HG03280 (cell line): ENCODE results near the gene CFTR.
"Not testable (repeated sequence)": the region's sequence is repeated elsewhere in the genome, so short reads cannot be mapped to it uniquely, and the experiment has no call there.

Experiments
- ATAC-seq: cut with Tn5 transposase; IDR thresholded peaks from one replicate; pipeline ENCODE4 v1.9.1; 2021; ENCODE audit warnings: mild to moderate bottlenecking, moderate library complexity; ENCODE audit not compliant: unreplicated experiment

The CFTR gene

DNA sequence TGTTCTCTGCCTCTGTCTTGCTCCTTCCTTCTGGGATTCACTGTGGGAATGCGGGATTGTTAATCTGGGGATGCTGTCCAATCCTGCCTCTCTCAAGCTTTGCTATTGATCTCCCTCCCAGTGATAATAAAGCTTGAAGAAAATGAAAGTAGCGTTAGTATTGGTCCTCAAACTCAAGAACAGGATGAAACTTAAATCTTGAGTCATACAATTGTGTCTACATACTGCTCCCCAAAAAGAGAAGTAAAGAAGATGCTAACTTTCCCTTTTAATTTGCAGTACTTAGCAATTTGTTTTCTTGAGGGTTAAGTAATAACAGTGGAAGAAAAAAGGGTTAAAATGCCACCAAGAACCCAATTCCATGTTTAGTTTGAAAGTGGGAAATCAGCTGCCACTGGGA lies 13.6 kb downstream of the CFTR start:
- ATAC-seq, result no peak

DNA sequence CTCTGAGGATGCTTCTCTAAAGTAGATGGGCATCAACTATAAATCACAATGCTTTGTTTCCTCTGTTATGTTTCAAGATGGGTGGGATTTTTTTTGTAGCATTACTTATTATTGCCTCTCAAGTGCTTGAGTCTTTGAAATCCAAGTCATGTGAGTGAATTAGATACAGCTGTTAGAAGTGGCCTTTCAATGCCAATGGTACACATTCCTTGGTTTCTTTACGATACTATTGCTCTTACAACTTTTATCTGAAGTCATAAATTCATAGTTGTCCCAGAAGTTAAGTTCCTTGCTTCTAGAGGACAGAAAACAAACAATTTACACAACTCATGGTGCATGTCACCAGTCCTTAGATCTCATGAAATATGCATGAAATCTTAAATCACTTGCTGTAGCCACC lies 15.5 kb downstream of the CFTR start:
- ATAC-seq, result no peak

DNA sequence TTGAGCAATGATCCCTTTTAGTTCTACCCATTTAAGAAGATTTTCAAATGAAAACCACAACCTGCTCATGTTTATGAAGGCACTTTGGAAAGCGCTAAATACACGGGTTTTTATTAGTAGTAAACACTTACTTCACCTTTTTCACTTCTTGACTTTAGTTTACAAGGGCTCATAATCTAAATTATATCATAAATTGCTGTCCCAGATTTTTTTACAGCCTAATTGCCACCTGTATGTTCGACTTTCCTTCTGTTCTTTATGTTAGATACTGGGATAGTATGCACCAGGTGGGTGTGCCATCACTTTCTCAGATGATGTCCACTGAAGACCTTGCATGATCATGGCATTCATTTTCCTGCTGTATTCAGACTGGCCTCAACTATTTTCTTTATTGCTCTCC lies 22.5 kb downstream of the CFTR start:
- ATAC-seq, result no peak

DNA sequence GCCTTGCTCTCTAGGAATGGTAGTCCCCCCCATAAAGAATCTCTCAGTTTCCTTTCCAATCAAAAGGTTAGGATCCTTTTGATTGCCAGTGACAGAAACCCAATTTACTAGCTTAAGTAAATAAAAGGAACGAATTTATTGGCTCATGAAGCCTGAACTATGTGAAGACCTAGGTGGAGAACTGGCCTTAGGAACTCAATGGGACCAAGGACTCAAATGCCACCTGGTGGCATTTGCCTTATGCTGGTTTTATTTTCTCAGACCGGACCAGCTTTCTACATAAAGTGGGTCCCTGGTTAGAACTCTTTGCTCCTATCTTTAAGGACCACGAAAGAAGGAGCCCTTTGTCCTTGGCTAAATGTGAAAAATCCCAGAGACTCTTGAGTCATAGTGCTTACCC lies 25.4 kb downstream of the CFTR start:
- no peak for ATAC-seq

DNA sequence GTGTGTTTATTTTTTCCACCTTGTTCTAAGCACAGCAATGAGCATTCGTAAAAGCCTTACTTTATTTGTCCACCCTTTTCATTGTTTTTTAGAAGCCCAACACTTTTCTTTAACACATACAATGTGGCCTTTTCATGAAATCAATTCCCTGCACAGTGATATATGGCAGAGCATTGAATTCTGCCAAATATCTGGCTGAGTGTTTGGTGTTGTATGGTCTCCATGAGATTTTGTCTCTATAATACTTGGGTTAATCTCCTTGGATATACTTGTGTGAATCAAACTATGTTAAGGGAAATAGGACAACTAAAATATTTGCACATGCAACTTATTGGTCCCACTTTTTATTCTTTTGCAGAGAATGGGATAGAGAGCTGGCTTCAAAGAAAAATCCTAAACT lies 28.9 kb downstream of the CFTR start:
- ATAC-seq, result no peak

DNA sequence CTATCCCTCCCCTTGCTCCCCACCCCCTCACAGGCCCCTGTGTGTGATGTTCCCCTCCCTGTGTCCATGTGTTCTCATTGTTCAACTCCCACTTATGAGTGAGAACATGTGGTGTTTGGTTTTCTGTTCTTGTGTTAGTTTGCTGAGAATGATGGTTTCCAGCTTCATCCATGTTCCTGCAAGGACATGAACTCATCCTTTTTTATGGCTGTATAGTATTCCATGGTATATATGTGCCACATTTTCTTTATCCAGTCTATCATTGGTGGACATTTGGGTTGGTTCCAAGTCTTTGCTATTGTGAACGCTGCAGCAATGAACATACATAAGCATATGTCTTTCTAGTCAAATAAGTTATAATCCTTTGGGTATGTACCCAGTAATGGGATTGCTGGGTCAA lies 37.4 kb downstream of the CFTR start:
- not testable (repeated sequence) for ATAC-seq

DNA sequence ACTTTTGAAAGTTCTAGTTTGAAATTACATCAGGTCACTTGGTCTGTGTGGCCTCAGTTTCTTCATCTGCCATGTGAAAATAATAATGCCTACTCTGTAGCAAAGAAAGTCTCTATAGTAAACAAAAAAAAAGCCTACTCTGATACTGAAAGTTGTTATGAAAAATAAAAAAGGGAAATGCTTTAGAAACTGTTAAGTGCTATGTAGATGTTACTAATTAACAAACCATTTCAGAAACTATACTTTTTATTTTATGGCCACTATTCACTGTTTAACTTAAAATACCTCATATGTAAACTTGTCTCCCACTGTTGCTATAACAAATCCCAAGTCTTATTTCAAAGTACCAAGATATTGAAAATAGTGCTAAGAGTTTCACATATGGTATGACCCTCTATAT lies 50.6 kb downstream of the CFTR start:
- ATAC-seq, result no peak

DNA sequence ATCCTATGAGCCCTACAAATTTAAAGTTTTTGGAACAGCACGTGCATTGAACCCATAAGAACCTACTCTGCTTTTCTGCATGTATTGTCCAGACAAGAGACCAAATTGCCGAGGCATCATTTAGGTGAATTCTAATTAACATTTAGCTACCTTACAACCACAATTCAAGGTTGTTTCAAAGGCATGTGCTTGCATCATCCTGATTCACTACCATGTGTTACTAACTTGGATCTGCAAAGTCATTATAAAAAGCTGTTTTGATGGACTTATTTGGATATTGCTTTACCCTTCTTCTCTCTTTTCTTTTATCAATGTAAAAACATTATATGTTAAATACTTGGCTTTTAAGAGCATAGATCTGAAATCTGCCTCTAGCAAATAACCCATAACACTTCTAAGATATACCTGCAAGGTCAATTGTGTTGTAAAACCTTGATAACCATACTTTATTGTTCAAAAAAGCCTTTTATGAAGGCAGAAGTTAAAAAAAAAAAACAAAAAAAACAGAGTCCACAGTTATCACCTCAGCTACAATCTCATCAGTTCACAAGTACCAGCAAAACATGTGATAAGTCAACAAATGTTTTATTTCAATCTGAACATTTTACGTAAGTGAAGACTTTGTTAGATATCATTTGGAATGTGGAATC lies 51.9 kb downstream of the CFTR start:
- ATAC-seq, result no peak

DNA sequence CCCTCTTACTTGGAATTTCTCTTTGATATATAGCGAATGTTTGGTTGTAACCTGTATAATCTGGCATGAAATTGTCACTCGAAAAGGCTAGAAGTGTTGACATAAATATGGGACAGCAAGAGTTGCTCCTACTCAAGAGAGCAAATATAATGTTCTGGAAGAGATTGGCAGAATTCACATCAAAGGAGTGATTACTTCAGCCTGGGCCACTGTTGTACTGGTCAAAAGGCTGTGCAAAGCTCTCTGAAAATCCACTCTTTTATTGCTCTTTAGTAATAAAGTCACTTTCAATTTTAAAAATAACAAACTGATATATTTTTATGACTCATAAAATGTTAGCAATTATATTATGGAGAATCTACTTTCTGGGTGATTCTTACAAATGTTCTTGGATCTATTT lies 58.2 kb downstream of the CFTR start:
- ATAC-seq, result no peak

DNA sequence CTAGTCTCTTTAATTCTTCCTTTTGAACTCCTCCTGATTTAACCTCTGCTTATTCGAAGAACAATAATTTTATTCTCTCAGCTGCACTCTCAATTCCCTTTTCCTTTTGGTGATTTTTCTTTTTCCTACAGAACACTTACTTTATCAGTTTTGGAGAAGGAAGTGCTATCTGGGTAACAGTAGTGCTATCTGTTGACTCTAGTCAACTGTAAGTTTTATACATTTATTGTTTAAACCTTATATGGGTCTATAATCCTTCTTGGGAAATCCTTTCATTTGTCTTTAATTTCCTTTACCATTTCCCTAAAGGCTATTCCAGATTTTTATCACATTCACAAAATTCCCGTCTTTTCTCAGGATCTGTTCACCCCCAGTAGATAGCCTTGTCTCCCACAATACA lies 64.2 kb downstream of the CFTR start:
- ATAC-seq, result no peak

DNA sequence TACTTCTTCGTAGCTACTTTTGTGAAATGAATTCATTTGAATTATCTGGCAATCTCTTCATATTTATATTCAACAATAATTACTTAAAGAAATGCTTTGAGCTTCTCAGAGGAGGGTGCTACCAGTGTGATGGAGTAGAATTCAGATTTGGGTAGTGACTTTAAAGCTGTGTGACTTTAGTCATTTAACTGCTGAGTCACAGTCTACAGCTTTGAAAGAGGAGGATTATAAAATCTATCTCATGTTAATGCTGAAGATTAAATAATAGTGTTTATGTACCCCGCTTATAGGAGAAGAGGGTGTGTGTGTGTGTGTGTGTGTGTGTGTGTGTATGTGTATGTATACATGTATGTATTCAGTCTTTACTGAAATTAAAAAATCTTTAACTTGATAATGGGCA lies 68.2 kb downstream of the CFTR start:
- ATAC-seq, result no peak

DNA sequence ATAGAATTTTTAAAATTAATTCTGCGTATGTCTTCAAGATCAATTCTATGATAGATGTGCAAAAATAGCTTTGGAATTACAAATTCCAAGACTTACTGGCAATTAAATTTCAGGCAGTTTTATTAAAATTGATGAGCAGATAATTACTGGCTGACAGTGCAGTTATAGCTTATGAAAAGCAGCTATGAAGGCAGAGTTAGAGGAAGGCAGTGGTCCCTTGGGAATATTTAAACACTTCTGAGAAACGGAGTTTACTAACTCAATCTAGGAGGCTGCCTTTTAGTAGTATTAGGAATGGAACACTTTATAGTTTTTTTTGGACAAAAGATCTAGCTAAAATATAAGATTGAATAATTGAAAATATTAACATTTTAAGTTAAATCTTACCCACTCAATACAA lies 70.8 kb downstream of the CFTR start:
- no peak for ATAC-seq

DNA sequence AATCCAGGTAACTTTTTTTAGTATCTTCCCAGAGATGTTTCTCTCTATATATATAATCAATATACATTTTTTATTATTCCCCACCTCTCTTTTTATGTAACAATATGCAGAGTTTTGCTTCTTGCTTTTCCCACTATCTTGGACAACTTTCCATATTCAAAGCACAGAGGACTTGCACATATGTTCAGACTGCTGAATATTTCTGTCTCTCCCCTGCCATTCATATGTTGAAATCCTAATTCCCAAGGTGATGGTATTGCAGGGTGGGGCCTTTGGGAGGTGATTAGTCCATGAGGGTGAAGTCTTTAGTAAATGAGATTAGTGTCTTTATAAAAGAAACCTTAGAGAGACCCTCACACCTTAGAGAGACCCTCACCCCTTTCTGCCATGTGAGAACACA lies 72.8 kb downstream of the CFTR start:
- ATAC-seq, result no peak

DNA sequence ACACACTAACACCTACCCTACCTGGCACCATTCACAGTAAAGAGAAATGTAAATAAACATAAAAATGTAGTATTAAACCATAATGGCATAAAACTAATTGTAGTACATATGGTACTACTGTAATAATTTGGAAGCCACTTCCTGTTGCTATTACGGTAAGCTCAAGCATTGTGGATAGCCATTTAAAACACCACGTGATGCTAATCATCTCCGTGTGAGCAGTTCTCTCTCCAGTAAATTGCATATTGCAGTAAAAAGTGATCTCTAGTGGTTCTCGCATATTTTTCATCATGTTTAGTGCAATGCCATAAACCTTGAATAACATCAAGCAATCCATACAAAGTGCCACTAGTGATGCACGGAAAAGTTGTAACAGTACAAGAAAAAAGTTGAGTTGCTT lies 75.4 kb downstream of the CFTR start:
- ATAC-seq, result no peak

DNA sequence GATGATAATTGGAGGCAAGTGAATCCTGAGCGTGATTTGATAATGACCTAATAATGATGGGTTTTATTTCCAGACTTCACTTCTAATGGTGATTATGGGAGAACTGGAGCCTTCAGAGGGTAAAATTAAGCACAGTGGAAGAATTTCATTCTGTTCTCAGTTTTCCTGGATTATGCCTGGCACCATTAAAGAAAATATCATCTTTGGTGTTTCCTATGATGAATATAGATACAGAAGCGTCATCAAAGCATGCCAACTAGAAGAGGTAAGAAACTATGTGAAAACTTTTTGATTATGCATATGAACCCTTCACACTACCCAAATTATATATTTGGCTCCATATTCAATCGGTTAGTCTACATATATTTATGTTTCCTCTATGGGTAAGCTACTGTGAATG lies 79.6 kb downstream of the CFTR start:
- no peak for ATAC-seq

DNA sequence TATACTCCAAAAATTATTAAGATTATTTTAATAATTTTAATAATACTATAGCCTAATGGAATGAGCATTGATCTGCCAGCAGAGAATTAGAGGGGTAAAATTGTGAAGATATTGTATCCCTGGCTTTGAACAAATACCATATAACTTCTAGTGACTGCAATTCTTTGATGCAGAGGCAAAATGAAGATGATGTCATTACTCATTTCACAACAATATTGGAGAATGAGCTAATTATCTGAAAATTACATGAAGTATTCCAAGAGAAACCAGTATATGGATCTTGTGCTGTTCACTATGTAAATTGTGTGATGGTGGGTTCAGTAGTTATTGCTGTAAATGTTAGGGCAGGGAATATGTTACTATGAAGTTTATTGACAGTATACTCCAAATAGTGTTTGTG lies 80.2 kb downstream of the CFTR start:
- ATAC-seq, result no peak

DNA sequence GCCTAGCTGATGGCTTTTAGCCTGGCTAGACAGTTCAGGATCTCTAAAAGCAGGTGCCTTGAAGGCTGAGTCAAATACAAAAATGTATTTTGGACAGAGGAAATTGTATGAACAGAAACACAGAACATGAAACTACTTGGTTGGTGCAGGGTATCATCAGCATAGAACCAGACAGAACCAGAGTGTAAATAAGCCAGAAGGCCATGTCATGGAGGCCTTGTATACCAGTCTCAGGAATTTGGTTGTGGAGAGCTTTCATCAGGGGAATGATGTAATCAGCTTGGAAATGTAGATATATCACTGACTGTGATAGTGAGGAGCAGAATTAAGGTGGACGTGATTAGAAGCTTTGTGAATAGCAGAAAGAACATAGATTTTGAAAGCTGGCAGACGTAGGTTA lies 82.9 kb downstream of the CFTR start:
- peak; percentile 53 for ATAC-seq

DNA sequence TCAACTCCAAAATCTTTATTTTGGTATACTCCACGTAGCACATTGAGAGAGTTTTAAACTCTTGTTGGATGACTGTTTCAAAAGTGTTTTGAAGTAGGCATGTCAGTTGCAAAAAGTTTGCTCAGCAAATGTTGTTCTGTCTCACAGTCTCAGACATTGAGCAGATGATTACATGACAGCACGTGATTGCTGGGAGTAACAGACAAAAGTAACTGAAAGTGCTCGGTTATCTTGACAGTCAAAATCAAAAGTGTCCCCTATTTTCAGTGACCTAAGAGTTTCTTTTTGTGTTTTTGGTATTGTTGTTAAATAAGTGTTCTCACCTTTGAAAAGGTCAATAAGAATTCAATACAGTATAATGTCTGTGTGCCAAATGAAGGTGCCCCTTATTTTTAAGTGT lies 84.3 kb downstream of the CFTR start:
- ATAC-seq, result peak; percentile 74

DNA sequence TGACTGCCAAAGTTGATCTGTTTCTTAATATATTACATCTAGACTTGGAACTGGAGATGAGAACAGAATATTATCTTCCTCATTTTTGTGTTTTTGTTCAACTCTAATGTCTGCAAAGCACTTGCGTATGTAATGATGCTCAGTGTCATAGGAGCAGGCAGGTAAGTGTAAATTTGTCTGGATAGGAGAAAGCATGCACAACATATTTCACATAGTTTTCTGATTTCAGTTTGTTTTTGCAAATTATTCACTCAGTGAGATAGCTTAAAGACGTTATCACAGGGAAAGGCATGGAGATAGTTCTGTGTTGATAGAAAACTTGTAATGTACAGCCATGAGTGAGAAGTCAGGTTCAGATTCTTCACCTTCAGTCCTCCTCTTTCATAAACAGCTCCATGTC lies 84.8 kb downstream of the CFTR start:
- ATAC-seq, result no peak

DNA sequence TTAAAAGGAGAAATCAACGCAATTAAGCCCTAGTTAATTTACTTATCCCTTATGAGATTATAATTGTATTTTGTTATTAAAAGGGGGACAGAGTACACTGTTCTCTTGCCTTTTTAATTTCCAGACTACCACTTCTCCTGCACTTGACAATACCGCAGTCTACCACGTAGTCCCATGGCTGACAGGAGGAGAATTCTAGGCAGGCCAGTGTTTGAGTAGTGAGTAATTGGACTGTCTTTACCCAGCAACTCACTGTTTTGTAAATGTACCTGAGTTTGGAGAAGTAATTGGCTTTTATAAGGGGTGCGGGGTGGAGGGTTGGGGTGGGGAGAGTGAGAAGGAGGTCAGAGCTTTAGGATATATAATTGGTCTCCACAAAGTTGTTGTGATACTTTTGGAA lies 85.4 kb downstream of the CFTR start:
- no peak for ATAC-seq

DNA sequence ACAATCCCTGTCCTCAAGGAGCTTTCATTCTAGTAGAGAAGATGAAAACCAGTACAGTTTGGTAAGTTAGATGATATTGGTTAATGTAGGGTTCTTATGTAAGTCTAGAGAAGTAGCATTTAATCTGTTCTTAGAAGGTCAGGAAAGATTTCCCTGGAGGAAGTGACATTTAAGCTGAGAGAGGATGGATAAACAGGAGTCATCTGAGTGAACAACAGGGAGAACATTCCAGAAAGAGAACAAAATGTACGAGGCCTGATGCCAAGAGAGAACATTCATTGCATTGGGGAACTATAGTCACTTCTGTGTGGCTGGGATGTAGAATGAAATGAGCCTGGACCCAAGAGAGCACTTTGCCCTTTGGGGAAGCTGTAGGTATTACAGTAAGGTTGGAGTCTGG lies 88.0 kb downstream of the CFTR start:
- ATAC-seq, result no peak

DNA sequence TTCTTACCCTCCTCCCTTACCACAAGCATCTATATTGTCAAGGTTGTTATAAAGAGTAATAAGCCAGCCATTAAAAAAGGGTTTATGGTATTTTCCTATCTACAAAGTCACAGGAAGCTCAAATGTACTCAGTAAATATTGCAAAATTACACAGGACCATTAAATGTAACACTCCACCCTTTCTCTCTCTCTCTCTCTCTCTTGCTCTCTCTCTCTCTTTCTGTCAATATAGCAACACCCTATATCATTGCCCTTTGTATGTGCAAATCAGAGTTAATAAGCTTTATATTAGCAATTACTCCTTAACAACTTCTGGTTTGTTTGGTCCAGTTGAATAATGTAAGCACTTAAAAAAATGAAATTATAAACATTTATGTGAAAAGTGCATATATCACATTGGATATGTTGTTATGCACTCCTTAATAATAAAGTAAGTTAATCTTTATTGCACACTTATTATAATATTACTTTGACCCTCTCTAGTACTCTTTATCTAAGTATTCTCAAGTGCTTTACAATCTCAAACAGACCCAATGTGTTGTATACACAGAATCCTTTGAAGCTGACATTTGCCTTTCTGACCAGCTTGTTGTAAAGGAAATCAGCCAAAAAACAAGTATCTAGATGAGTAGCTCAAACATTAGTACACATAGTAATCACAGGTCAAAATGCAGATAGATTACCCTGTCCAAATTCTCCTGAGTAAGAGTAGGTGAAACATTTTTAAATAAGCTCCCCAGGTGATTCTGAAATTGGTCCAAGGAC lies 93.2 kb downstream of the CFTR start:
- ATAC-seq, result no peak

DNA sequence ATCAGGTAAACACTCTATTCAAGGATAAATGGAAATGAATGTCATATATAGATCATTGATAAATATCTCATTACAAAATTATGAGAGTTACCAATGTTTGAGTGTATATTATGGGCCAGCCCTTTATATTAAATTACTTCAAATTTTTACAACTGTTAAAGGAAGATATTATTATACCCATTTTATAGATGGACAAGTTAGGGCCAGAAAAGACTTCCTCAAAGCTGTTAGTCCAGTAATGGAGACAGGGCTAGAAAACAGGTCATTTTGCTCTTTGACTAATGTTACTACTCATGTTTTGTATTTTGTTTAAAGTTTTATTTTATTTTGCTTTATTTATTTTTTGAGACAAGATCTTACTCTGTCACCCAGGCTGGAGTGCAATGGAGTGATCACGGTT lies 101.6 kb downstream of the CFTR start:
- no peak for ATAC-seq
